ENCODE results near the gene CDA. TPM values are rescaled to one million over a fixed set of nuclear protein-coding genes. Genes with fewer than 3 reads are reported as not detected.

CDA gene
- polyA plus RNA-seq, 1 of the 3 experiments (the other 2 are of a cell fraction): 0.12 TPM

GRCh38 chr1:20569523-20570098, 19.3 kb upstream of the CDA start:
- CTCF ChIA-PET: no interaction called here
- no peak overlapping the region for H3K4me3 ChIP-seq (ENCODE audit: low read depth in 2 of 2, low read length in 1 of 2)
- no peaks in the 10 kb centered on the region for H3K4me1 ChIP-seq (ENCODE audit: control insufficient read depth in 1 of 2, insufficient read depth in 2 of 2, low read depth in 1 of 2, low read length in 1 of 2)
- H3K27me3 ChIP-seq (ENCODE audit: insufficient read depth): peaks cover 8% of the 10 kb centered on the region; the same call in 1 of the 2 replicates
- WGBS (ENCODE audit: low lambda C conversion rate): 64% methylated on average over 4 of the region's 4 CpGs
- H4K20me1 ChIP-seq (ENCODE audit: insufficient read depth): no peaks in the 10 kb centered on the region
- no peaks in the 10 kb centered on the region for H3K9me2 ChIP-seq
- H3K4me2 ChIP-seq: no peak overlapping the region
- DNase-seq: no peak
- no peak overlapping the region for H3K27ac ChIP-seq (ENCODE audit: low read depth in 2 of 2, low read length in 1 of 2)
- POLR2A ChIA-PET: no interaction called here
- H3F3A ChIP-seq (replicated peaks; ENCODE audit: insufficient read depth): no peaks in the 10 kb centered on the region
- no peaks in the 10 kb centered on the region for H3K36me3 ChIP-seq (replicated peaks in 1 of 2; ENCODE audit: control insufficient read depth in 1 of 2, insufficient read depth in 2 of 2, low read length in 1 of 2)
- H3K9ac ChIP-seq: no peak overlapping the region
- TF ChIP-seq MAX (IDR thresholded peaks at IDR 0.05; ENCODE audit: low read depth) (no peak), IRF3 (IDR thresholded peaks at IDR 0.05; ENCODE audit: low read depth, low read length) (no peak), JUND (IDR thresholded peaks at IDR 0.05) (no peak), CTCF (IDR thresholded peaks at IDR 0.05) (no peak), FOXM1 (IDR thresholded peaks at IDR 0.05; ENCODE audit: low read depth) (no peak), POLR2AphosphoS5 (IDR thresholded peaks at IDR 0.05; ENCODE audit: low read depth, low read length) (no peak), RCOR1 (IDR thresholded peaks at IDR 0.05; ENCODE audit: low read length) (no peak), FOXJ3 (CRISPR knock-in tag; IDR thresholded peaks at IDR 0.05) (no peak), SMC3 (IDR thresholded peaks at IDR 0.05; ENCODE audit: low read depth, low read length) (no peak), ELF1 (IDR thresholded peaks at IDR 0.05) (no peak), FOSL2 (IDR thresholded peaks at IDR 0.05; ENCODE audit: borderline replicate concordance, low read depth) (no peak)
- H3K79me2 ChIP-seq (ENCODE audit: insufficient read depth): no peaks in the 10 kb centered on the region
- H2AFZ ChIP-seq (ENCODE audit: low read depth): no peak overlapping the region
- no peaks in the 10 kb centered on the region for H3K9me3 ChIP-seq

GRCh38 chr1:20571427-20571826, 17.5 kb upstream of the CDA start:
- ChIA-PET CTCF (interaction anchor here (7.6 kb wide), 1 partner anchor 63 kb away, joined by 97 read pairs; the partner anchor contains the start of gene PINK1), POLR2A (no interaction called here)
- DNase-seq: no peak
- H3K9me3 ChIP-seq: no peaks in the 10 kb centered on the region
- TF ChIP-seq POLR2AphosphoS5 (IDR thresholded peaks at IDR 0.05; ENCODE audit: low read depth, low read length) (no peak), EP300 (IDR thresholded peaks at IDR 0.05; ENCODE audit: borderline replicate concordance in 1 of 2, low read depth in 1 of 2, low read length in 1 of 2) (no peak), USF2 (IDR thresholded peaks at IDR 0.05; ENCODE audit: borderline replicate concordance, low read depth, low read length) (no peak), TAF1 (IDR thresholded peaks at IDR 0.05; ENCODE audit: borderline replicate concordance, low read depth, low read length) (no peak), SMC3 (IDR thresholded peaks at IDR 0.05; ENCODE audit: low read depth, low read length) (no peak), USF1 (IDR thresholded peaks at IDR 0.05; ENCODE audit: borderline replicate concordance, low read depth) (no peak), FOXM1 (IDR thresholded peaks at IDR 0.05; ENCODE audit: low read depth) (no peak)
- no peaks in the 10 kb centered on the region for H3K9me2 ChIP-seq
- no peak overlapping the region for H2AFZ ChIP-seq (ENCODE audit: low read depth)
- no peak overlapping the region for H3K9ac ChIP-seq
- no peak overlapping the region for H3K27ac ChIP-seq (ENCODE audit: low read depth in 2 of 2, low read length in 1 of 2)
- no peak overlapping the region for H3K4me3 ChIP-seq (ENCODE audit: low read depth in 2 of 2, low read length in 1 of 2)
- no peak overlapping the region for H3K4me2 ChIP-seq
- no peaks in the 10 kb centered on the region for H3K36me3 ChIP-seq (replicated peaks in 1 of 2; ENCODE audit: control insufficient read depth in 1 of 2, insufficient read depth in 2 of 2, low read length in 1 of 2)
- 59% methylated on average over 5 of the region's 5 CpGs for WGBS (ENCODE audit: low lambda C conversion rate)
- no peaks in the 10 kb centered on the region for H4K20me1 ChIP-seq (ENCODE audit: insufficient read depth)
- H3K27me3 ChIP-seq (ENCODE audit: insufficient read depth): peaks cover 5% of the 10 kb centered on the region; the same call in 1 of the 2 replicates
- no peaks in the 10 kb centered on the region for H3F3A ChIP-seq (replicated peaks; ENCODE audit: insufficient read depth)
- H3K4me1 ChIP-seq (ENCODE audit: control insufficient read depth in 1 of 2, insufficient read depth in 2 of 2, low read depth in 1 of 2, low read length in 1 of 2): no peaks in the 10 kb centered on the region
- no peaks in the 10 kb centered on the region for H3K79me2 ChIP-seq (ENCODE audit: insufficient read depth)
